ENCODE data around the gene PTPN18. TPM values are rescaled to one million over a fixed set of nuclear protein-coding genes. Genes with fewer than 3 reads are reported as not detected.

Gene PTPN18
- total RNA-seq, 1 donor from 2014 or later = 10.4 TPM

DNA sequence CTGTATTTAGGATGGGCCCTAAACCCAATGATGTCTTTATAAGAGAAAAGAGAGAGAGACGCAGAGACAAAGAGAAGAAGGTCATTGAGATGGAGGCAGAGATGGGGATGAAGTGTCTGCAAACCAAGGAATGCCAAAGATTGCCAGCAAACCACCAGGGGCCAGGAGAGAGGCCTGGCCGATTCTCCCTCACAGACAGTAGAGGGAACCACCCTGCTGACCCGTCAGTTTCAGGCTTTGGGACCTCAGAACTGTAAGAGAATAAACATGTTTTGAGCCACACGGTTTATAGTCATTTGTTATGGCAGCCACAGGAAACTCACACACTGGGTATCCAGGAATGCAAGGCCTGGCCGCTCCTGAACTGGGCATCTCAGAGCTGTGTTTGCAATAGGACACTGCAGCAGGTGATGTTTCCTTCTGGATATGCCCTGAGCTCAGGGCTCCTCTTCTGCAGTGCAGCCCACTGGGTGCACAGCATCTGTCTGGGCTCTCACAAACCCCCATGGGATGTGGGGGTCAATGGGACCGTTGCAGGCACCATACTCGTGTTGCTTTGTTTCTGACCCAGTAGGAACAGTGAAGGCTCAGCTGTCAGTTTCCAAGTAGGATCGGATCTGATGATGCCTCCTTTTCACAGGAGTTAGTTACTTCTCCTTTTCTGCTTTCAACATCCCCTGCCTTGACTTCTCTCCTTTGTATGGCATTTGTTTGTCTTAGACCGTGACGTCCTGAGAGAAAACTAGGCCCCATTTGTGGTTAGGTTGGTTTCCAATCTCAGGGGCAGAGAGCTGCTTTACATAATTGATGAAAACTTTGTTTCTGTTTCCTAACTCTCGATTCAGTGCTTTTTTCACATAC, 20.8 kb downstream of the PTPN18 start:
- Histone ChIP-seq H3K79me2 (ENCODE audit: insufficient read depth, low read length) (peaks cover 74% of the 10 kb centered on the region), H3K4me2 (ENCODE audit: low read length) (no peak overlapping the region), H3K27me3 (ENCODE audit: insufficient read depth, low read length) (no peaks in the 10 kb centered on the region), H3K4me3 (ENCODE audit: insufficient read depth, low read depth, low read length) (no peak overlapping the region), H3K27ac (ENCODE audit: low read depth, low read length) (no peak overlapping the region), H3K9me3 (ENCODE audit: insufficient read depth, low read depth, low read length) (no peaks in the 10 kb centered on the region), H2AFZ (ENCODE audit: low read depth, low read length) (no peak overlapping the region), H4K20me1 (ENCODE audit: insufficient read depth, low read length) (peaks cover 64% of the 10 kb centered on the region), H3K36me3 (ENCODE audit: insufficient read depth, low read length) (peaks cover 4% of the 10 kb centered on the region), H3K4me1 (ENCODE audit: insufficient read depth, low read length) (peaks cover 20% of the 10 kb centered on the region), H3K9ac (ENCODE audit: low read length) (no peak overlapping the region)
- Mint-ChIP-seq H3K36me3 (ENCODE audit: low read depth, unreplicated experiment) (peaks cover 8% of the 10 kb centered on the region), H3K27ac (ENCODE audit: unreplicated experiment) (no peak overlapping the region), H3K27me3 (ENCODE audit: low read depth, unreplicated experiment) (no peaks in the 10 kb centered on the region), H3K9me3 (ENCODE audit: unreplicated experiment) (no peaks in the 10 kb centered on the region), H3K4me1 (ENCODE audit: low read depth, unreplicated experiment) (peaks cover 25% of the 10 kb centered on the region), H3K4me3 (ENCODE audit: unreplicated experiment) (no peak overlapping the region)
- TF ChIP-seq CTCF (IDR thresholded peaks at IDR 0.05; ENCODE audit: insufficient read depth, low read depth, low read length) = no peak
- no peak for TF ChIP-seq EZH2 (IDR thresholded peaks at IDR 0.05; ENCODE audit: insufficient read depth, low read length)
- DNase-seq (ENCODE audit: low read depth) (no peak), FAIRE-seq (no peak)

- Histone ChIP-seq H3K9ac (ENCODE audit: low read length) (no peak overlapping the region), H3K36me3 (ENCODE audit: insufficient read depth, low read length) (peaks cover 4% of the 10 kb centered on the region), H3K4me3 (ENCODE audit: insufficient read depth, low read depth, low read length) (no peak overlapping the region), H3K27me3 (ENCODE audit: insufficient read depth, low read length) (no peaks in the 10 kb centered on the region), H4K20me1 (ENCODE audit: insufficient read depth, low read length) (peaks cover 68% of the 10 kb centered on the region), H3K9me3 (ENCODE audit: insufficient read depth, low read depth, low read length) (no peaks in the 10 kb centered on the region), H3K4me2 (ENCODE audit: low read length) (no peak overlapping the region), H2AFZ (ENCODE audit: low read depth, low read length) (no peak overlapping the region), H3K27ac (ENCODE audit: low read depth, low read length) (no peak overlapping the region), H3K4me1 (ENCODE audit: insufficient read depth, low read length) (peaks cover 17% of the 10 kb centered on the region), H3K79me2 (ENCODE audit: insufficient read depth, low read length) (peaks cover 71% of the 10 kb centered on the region)
- H3K4me1 Mint-ChIP-seq (ENCODE audit: low read depth, unreplicated experiment) = peaks cover 25% of the 10 kb centered on the region
- no peaks in the 10 kb centered on the region for H3K27me3 Mint-ChIP-seq (ENCODE audit: low read depth, unreplicated experiment)
- FAIRE-seq = no peak
- TF ChIP-seq CTCF (IDR thresholded peaks at IDR 0.05; ENCODE audit: insufficient read depth, low read depth, low read length) (no peak), EZH2 (IDR thresholded peaks at IDR 0.05; ENCODE audit: insufficient read depth, low read length) (no peak)
- no peaks in the 10 kb centered on the region for H3K9me3 Mint-ChIP-seq (ENCODE audit: unreplicated experiment)
- H3K27ac Mint-ChIP-seq (ENCODE audit: unreplicated experiment) = no peak overlapping the region
- no peak for DNase-seq (ENCODE audit: low read depth)
- H3K4me3 Mint-ChIP-seq (ENCODE audit: unreplicated experiment) = no peak overlapping the region
- peaks cover 8% of the 10 kb centered on the region for H3K36me3 Mint-ChIP-seq (ENCODE audit: low read depth, unreplicated experiment)
Observed at GRCh38 chr2:130377491-130377890, 21.6 kb downstream of the PTPN18 start.

Data from astrocyte (in vitro differentiated cells and primary cell).